H1 (cell line): ENCODE measurements around the gene TEX44.

Experiments
- CTCF ChIP-seq, 3 experiments: IDR thresholded peaks; 1 replicate in 2 of 3; 2 replicates in 1 of 3; pipeline versions ENCODE4 v1.5.1 to v1.6.1; 2011; ENCODE audit warnings: low read length in 3 of 3, mild to moderate bottlenecking in 3 of 3, inconsistent platforms in 2 of 3, low read depth in 1 of 3, moderate library complexity in 1 of 3; ENCODE audit not compliant: insufficient read depth in 1 of 3; ENCODE audit errors: control extremely low read depth in 1 of 3
- HDAC6 ChIP-seq: IDR thresholded peaks from one replicate; pipeline ENCODE4 v1.7.1; 2012; ENCODE audit warnings: low read depth, mild to moderate bottlenecking, inconsistent platforms, low read length, moderate library complexity
- MAFK ChIP-seq: IDR thresholded peaks from 2 replicates; pipeline ENCODE4 v1.6.1; 2012; ENCODE audit warnings: low read depth, mild to moderate bottlenecking, improper control_type of control experiment, low read length
- NRF1 ChIP-seq: IDR thresholded peaks from 2 replicates; pipeline ENCODE4 v1.6.1; 2011; ENCODE audit warnings: mild to moderate bottlenecking, low read depth, low read length, improper control_type of control experiment

- no peak for TF ChIP-seq CTCF (IDR thresholded peaks at IDR 0.05; ENCODE audit: control extremely low read depth in 1 of 3, insufficient read depth in 1 of 3, low read depth in 1 of 3, low read length in 3 of 3)
- TF ChIP-seq NRF1 = no peak
- no peak for TF ChIP-seq MAFK
- TF ChIP-seq HDAC6 = no peak
These were observed 38.3 kb upstream of the TEX44 start for GRCh38 chr2:231554327-231554726.
